GM23338 (cell line): ENCODE measurements around the gene CD82. TPM values are rescaled to one million over a fixed set of nuclear protein-coding genes. Genes with fewer than 3 reads are reported as not detected.

Source experiments
- ATAC-seq: fragments of 200-7000 bp; cut with Tn5 transposase; 3 replicates; pipeline ENCODE4 v1.9.1; 2020
- DNase-seq: peaks from one replicate; pipeline ENCODE4 v3.0.0-alpha.2; 2015; ENCODE audit warnings: low spot score
- H2AFZ ChIP-seq: fragments of 200-600 bp; sonication (generic); 2 replicates; pipeline ENCODE4 v1.8.0; 2016; ENCODE audit warnings: antibody characterized with exemption, mild to moderate bottlenecking, moderate library complexity
- H3F3A ChIP-seq: fragments of 200-600 bp; sonication (generic); replicated peaks from 2 replicates; pipeline ENCODE4 v1.8.0; 2017; ENCODE audit warnings: antibody characterized with exemption, mixed run types, low read depth
- H3K27ac ChIP-seq: fragments of 200-600 bp; sonication (generic); 2 replicates; pipeline ENCODE4 v1.6.1; 2016; ENCODE audit warnings: low read depth
- H3K27me3 ChIP-seq: fragments of 200-600 bp; sonication (generic); 2 replicates; pipeline ENCODE4 v1.8.0; 2016; ENCODE audit warnings: mild to moderate bottlenecking, mixed run types, moderate library complexity; ENCODE audit not compliant: insufficient read depth
- H3K36me3 ChIP-seq: fragments of 200-600 bp; sonication (generic); 2 replicates; pipeline ENCODE4 v1.8.0; 2016; ENCODE audit warnings: mild to moderate bottlenecking; ENCODE audit not compliant: insufficient read depth
- H3K4me1 ChIP-seq: fragments of 200-600 bp; sonication (generic); 2 replicates; pipeline ENCODE4 v1.8.0; 2016; ENCODE audit warnings: mild to moderate bottlenecking, moderate library complexity; ENCODE audit not compliant: insufficient read depth
- H3K4me2 ChIP-seq: fragments of 200-600 bp; sonication (generic); 2 replicates; pipeline ENCODE4 v1.7.1; 2017; ENCODE audit warnings: mixed run types
- H3K4me3 ChIP-seq: fragments of 200-600 bp; sonication (generic); 2 replicates; pipeline ENCODE4 v1.6.1; 2016; ENCODE audit warnings: mixed run types
- H3K79me2 ChIP-seq: fragments of 200-600 bp; sonication (generic); replicated peaks from 2 replicates; pipeline ENCODE4 v1.8.0; 2017; ENCODE audit warnings: mild to moderate bottlenecking; ENCODE audit not compliant: insufficient read depth
- H3K9me2 ChIP-seq: fragments of 200-600 bp; sonication (generic); 2 replicates; pipeline ENCODE4 v1.8.0; 2017; ENCODE audit not compliant: insufficient read depth
- H4K20me1 ChIP-seq: fragments of 200-600 bp; sonication (generic); replicated peaks from 2 replicates; pipeline ENCODE4 v1.8.0; 2017; ENCODE audit warnings: mild to moderate bottlenecking; ENCODE audit not compliant: insufficient read depth
- H3K27ac Mint-ChIP-seq: 2 replicates; pipeline ENCODE4 v1.8.0; 2020; ENCODE audit warnings: inconsistent platforms, mild to moderate bottlenecking, moderate library complexity, mixed read lengths
- H3K27me3 Mint-ChIP-seq: 3 replicates; pipeline ENCODE4 v1.8.0; 2022; ENCODE audit warnings: low read depth, mild to moderate bottlenecking, moderate library complexity, mixed read lengths, inconsistent platforms; ENCODE audit not compliant: insufficient read depth, poor library complexity
- H3K36me3 Mint-ChIP-seq: 3 replicates; pipeline ENCODE4 v1.8.0; 2021; ENCODE audit warnings: low read depth, mild to moderate bottlenecking, inconsistent platforms, moderate library complexity, mixed read lengths
- H3K4me1 Mint-ChIP-seq: 3 replicates; pipeline ENCODE4 v1.8.0; 2020; ENCODE audit warnings: mild to moderate bottlenecking, inconsistent platforms, mixed read lengths
- H3K4me3 Mint-ChIP-seq: 3 replicates; pipeline ENCODE4 v1.8.0; 2021; ENCODE audit warnings: moderate library complexity, mild to moderate bottlenecking, inconsistent platforms, mixed read lengths
- H3K9me3 Mint-ChIP-seq: 3 replicates; pipeline ENCODE4 v1.8.0; 2020; ENCODE audit warnings: moderate library complexity, mild to moderate bottlenecking, inconsistent platforms, mixed read lengths
- CREB1 ChIP-seq: fragments of 250-450 bp; sonication (Bioruptor Pico); IDR thresholded peaks from 2 replicates; pipeline ENCODE4 v1.5.0; 2020; ENCODE audit warnings: low read depth, mild to moderate bottlenecking, moderate library complexity
- EZH2phosphoT487 ChIP-seq: fragments of 200-600 bp; sonication (generic); IDR thresholded peaks from one replicate; pipeline ENCODE4 v1.8.1; 2018; ENCODE audit warnings: antibody characterized with exemption; ENCODE audit not compliant: unreplicated experiment
- JUNB ChIP-seq: IDR thresholded peaks from one replicate; pipeline ENCODE4 v1.6.1; 2016; ENCODE audit warnings: antibody characterized with exemption; ENCODE audit not compliant: unreplicated experiment
- POLR2AphosphoS5 ChIP-seq: IDR thresholded peaks from 2 replicates; pipeline ENCODE4 v1.6.1; 2016; ENCODE audit warnings: antibody characterized with exemption, low read depth
- ZNF331 ChIP-seq: fragments of 250-450 bp; sonication (Bioruptor Pico); IDR thresholded peaks from 2 replicates; pipeline ENCODE4 v1.5.0; 2020; ENCODE audit warnings: low read depth, mild to moderate bottlenecking, moderate library complexity
- polyA plus RNA-seq: library from polyadenylated mRNA; unstranded; fragments of >200 nt; fragmentation: Nextera tagmentation; extraction: Ambion mirVana; gene quantifications from 2 replicates; pipeline ENCODE4 v1.2.1, GENCODE V29; 2016
- total RNA-seq: library from RNA; depleted of rRNA; stranded (reverse); fragments of >200 nt; shearing (Covaris generic); gene quantifications from 2 replicates; pipeline ENCODE4 v1.2.3, GENCODE V29; 2014
- TF ChIP-seq, protein P1 (sequence below): fragments of 250-450 bp; sonication (Bioruptor Pico); IDR thresholded peaks from 2 replicates; pipeline ENCODE4 v1.5.0; 2020; ENCODE audit warnings: mild to moderate bottlenecking, moderate library complexity
- TF ChIP-seq, protein P2 (sequence below): IDR thresholded peaks from 2 replicates; pipeline ENCODE4 v1.6.1; 2016; ENCODE audit warnings: antibody characterized with exemption

CD82 gene
- total and polyA plus RNA-seq, 2 experiments from 2014 or later, result 4.4 to 4.9 TPM

DNA sequence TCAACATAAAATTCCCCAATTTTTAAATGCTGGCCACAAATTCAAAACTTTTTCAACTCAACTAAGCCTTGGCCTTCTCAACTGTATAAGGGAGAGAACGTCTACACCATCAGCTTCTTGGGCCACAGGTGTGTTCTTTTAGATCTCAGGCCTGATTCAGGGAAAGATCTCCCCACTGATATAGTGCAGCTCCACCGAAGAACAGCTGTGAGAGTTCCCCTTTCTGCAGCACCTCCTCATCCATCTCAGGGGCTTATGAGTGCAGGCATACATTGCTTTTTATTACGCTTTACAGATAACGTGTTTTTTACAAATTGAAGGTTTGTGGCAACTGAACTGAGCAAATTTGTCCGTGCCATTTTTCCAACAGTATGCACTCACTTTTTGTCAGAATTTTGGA is 8.0 kb upstream of the CD82 start (continued):
- TF ChIP-seq, protein P1, sequence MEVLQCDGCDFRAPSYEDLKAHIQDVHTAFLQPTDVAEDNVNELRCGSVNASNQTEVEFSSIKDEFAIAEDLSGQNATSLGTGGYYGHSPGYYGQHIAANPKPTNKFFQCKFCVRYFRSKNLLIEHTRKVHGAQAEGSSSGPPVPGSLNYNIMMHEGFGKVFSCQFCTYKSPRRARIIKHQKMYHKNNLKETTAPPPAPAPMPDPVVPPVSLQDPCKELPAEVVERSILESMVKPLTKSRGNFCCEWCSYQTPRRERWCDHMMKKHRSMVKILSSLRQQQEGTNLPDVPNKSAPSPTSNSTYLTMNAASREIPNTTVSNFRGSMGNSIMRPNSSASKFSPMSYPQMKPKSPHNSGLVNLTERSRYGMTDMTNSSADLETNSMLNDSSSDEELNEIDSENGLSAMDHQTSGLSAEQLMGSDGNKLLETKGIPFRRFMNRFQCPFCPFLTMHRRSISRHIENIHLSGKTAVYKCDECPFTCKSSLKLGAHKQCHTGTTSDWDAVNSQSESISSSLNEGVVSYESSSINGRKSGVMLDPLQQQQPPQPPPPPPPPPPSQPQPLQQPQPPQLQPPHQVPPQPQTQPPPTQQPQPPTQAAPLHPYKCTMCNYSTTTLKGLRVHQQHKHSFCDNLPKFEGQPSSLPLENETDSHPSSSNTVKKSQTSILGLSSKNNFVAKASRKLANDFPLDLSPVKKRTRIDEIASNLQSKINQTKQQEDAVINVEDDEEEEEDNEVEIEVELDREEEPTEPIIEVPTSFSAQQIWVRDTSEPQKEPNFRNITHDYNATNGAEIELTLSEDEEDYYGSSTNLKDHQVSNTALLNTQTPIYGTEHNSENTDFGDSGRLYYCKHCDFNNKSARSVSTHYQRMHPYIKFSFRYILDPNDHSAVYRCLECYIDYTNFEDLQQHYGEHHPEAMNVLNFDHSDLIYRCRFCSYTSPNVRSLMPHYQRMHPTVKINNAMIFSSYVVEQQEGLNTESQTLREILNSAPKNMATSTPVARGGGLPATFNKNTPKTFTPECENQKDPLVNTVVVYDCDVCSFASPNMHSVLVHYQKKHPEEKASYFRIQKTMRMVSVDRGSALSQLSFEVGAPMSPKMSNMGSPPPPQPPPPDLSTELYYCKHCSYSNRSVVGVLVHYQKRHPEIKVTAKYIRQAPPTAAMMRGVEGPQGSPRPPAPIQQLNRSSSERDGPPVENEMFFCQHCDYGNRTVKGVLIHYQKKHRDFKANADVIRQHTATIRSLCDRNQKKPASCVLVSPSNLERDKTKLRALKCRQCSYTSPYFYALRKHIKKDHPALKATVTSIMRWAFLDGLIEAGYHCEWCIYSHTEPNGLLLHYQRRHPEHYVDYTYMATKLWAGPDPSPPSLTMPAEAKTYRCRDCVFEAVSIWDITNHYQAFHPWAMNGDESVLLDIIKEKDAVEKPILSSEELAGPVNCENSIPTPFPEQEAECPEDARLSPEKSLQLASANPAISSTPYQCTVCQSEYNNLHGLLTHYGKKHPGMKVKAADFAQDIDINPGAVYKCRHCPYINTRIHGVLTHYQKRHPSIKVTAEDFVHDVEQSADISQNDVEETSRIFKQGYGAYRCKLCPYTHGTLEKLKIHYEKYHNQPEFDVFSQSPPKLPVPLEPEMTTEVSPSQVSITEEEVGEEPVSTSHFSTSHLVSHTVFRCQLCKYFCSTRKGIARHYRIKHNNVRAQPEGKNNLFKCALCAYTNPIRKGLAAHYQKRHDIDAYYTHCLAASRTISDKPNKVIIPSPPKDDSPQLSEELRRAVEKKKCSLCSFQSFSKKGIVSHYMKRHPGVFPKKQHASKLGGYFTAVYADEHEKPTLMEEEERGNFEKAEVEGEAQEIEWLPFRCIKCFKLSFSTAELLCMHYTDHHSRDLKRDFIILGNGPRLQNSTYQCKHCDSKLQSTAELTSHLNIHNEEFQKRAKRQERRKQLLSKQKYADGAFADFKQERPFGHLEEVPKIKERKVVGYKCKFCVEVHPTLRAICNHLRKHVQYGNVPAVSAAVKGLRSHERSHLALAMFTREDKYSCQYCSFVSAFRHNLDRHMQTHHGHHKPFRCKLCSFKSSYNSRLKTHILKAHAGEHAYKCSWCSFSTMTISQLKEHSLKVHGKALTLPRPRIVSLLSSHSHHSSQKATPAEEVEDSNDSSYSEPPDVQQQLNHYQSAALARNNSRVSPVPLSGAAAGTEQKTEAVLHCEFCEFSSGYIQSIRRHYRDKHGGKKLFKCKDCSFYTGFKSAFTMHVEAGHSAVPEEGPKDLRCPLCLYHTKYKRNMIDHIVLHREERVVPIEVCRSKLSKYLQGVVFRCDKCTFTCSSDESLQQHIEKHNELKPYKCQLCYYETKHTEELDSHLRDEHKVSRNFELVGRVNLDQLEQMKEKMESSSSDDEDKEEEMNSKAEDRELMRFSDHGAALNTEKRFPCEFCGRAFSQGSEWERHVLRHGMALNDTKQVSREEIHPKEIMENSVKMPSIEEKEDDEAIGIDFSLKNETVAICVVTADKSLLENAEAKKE (CRISPR knock-in tag), result no peak
- TF ChIP-seq, protein P2, sequence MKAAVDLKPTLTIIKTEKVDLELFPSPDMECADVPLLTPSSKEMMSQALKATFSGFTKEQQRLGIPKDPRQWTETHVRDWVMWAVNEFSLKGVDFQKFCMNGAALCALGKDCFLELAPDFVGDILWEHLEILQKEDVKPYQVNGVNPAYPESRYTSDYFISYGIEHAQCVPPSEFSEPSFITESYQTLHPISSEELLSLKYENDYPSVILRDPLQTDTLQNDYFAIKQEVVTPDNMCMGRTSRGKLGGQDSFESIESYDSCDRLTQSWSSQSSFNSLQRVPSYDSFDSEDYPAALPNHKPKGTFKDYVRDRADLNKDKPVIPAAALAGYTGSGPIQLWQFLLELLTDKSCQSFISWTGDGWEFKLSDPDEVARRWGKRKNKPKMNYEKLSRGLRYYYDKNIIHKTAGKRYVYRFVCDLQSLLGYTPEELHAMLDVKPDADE, result no peak

DNA sequence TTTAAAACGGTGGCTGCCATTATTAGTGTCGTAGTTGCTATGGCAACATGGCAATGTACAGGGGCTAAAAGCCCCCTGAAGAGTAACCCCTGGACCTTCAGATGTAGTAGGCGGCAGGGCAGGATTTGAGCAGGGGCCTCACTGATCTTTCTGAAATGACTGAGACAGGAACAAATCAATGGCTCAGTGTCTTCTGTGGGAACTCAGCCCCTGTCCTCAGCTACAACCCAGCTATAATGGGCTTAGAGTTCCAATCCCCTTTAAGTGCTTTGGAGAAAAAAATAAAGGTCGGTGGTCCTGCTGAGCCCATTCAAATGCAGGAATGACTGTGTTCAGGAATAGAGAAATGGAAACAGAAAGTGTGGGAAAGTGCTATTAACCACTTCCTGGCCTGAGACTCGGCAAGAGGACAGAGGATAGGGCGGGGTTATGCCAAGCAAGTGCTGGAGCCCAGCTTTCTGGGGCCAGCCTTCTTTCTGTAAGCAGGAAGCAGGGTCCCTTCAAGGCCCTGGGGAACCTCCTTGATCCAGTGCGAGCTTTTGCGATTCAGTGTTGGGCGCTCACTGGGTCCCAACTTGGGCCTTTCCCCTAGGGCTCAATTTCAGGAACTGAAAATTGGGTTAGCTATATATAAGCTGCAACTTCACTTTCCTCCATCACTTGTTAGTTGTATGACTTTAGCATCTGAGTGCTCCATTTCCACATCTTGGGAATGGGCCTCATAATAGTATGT is 6.1 kb upstream of the CD82 start:
- no peaks in the 10 kb centered on the region for H3K36me3 Mint-ChIP-seq
- Histone ChIP-seq H3K79me2 (no peaks in the 10 kb centered on the region), H2AFZ (no peak overlapping the region), H3K4me1 (peaks cover 32% of the 10 kb centered on the region), H3K9me2 (no peaks in the 10 kb centered on the region), H3K4me3 (peak overlapping the region; percentile 0; the same call in 1 of the 2 replicates), H3K27me3 (peaks cover 7% of the 10 kb centered on the region; the same call in 1 of the 2 replicates), H3K36me3 (no peaks in the 10 kb centered on the region), H3K4me2 (peak overlapping the region; percentile 5), H3K27ac (peak overlapping the region; percentile 78), H4K20me1 (no peaks in the 10 kb centered on the region), H3F3A (no peaks in the 10 kb centered on the region)
- H3K4me3 Mint-ChIP-seq, result peak overlapping the region; percentile 38; the same call in 2 of the 3 replicates
- H3K9me3 Mint-ChIP-seq, result no peaks in the 10 kb centered on the region
- peaks cover 32% of the 10 kb centered on the region for H3K4me1 Mint-ChIP-seq
- H3K27ac Mint-ChIP-seq, result peak overlapping the region; percentile 93
- DNase-seq, result peak; percentile 97
- ATAC-seq, result peak; percentile 90
- H3K27me3 Mint-ChIP-seq, result peaks cover 17% of the 10 kb centered on the region
- TF ChIP-seq, protein P1 (CRISPR knock-in tag), result peak; percentile 56; the same call in 1 of the 2 replicates
- TF ChIP-seq ZNF331 (CRISPR knock-in tag) (no peak), POLR2AphosphoS5 (no peak), EZH2phosphoT487 (no peak), CREB1 (0 out of 2 replicates have a peak, but pooled peaks have one; percentile 26), JUNB (no peak)
